Measurements from ENCODE around the gene TBC1D17.

The TBC1D17 gene

GRCh38 chr19:49908480-49909420 is 31.2 kb downstream of the TBC1D17 start:
- peaks cover 65% of the 10 kb centered on the region for H3K36me3 ChIP-seq (replicated peaks; ENCODE audit: low read depth, low read length)
- no peak overlapping the region for H2AFZ ChIP-seq (ENCODE audit: low read depth, low read length)
- peak overlapping the region; percentile 95 for H3K27ac ChIP-seq (ENCODE audit: low read length)
- no peak overlapping the region for H3K4me3 ChIP-seq (ENCODE audit: low read length)
- TF ChIP-seq CTCF (IDR thresholded peaks at IDR 0.05; ENCODE audit: low read depth, low read length) (no peak), EZH2phosphoT487 (IDR thresholded peaks at IDR 0.05; ENCODE audit: low read depth) (no peak)
- peaks cover 54% of the 10 kb centered on the region for H3K79me2 ChIP-seq (ENCODE audit: low read length)
- H3K27me3 ChIP-seq (ENCODE audit: low read depth, low read length), result no peaks in the 10 kb centered on the region
- H3K9ac ChIP-seq (ENCODE audit: low read length), result no peak overlapping the region
- no peaks in the 10 kb centered on the region for H4K20me1 ChIP-seq (ENCODE audit: insufficient read depth, low read length)
- no peaks in the 10 kb centered on the region for H3K9me3 ChIP-seq (ENCODE audit: insufficient read depth, low read length)
- H3K4me2 ChIP-seq (ENCODE audit: low read length), result no peak overlapping the region
- peaks cover 96% of the 10 kb centered on the region for H3K4me1 ChIP-seq (ENCODE audit: low read length)

GRCh38 chr19:49910179-49910578 is 32.7 kb downstream of the TBC1D17 start:
- no peak for TF ChIP-seq CTCF (IDR thresholded peaks at IDR 0.05; ENCODE audit: low read depth, low read length)
- TF ChIP-seq EZH2phosphoT487 (IDR thresholded peaks at IDR 0.05; ENCODE audit: low read depth), result no peak
- peaks cover 91% of the 10 kb centered on the region for H3K4me1 ChIP-seq (ENCODE audit: low read length)
- H3K9ac ChIP-seq (ENCODE audit: low read length), result peak overlapping the region; percentile 27; the same call in 1 of the 2 replicates
- H2AFZ ChIP-seq (ENCODE audit: low read depth, low read length), result no peak overlapping the region
- H3K36me3 ChIP-seq (replicated peaks; ENCODE audit: low read depth, low read length), result peaks cover 75% of the 10 kb centered on the region
- peaks cover 64% of the 10 kb centered on the region for H3K79me2 ChIP-seq (ENCODE audit: low read length)
- H3K4me2 ChIP-seq (ENCODE audit: low read length), result peak overlapping the region; percentile 75
- no peaks in the 10 kb centered on the region for H3K27me3 ChIP-seq (ENCODE audit: low read depth, low read length)
- H4K20me1 ChIP-seq (ENCODE audit: insufficient read depth, low read length), result no peaks in the 10 kb centered on the region
- H3K9me3 ChIP-seq (ENCODE audit: insufficient read depth, low read length), result no peaks in the 10 kb centered on the region
- no peak overlapping the region for H3K4me3 ChIP-seq (ENCODE audit: low read length)
- H3K27ac ChIP-seq (ENCODE audit: low read length), result peak overlapping the region; percentile 95

- peaks cover 72% of the 10 kb centered on the region for H3K79me2 ChIP-seq (ENCODE audit: low read length)
- peak overlapping the region; percentile 89 for H3K9ac ChIP-seq (ENCODE audit: low read length)
- H3K9me3 ChIP-seq (ENCODE audit: insufficient read depth, low read length), result no peaks in the 10 kb centered on the region
- no peaks in the 10 kb centered on the region for H3K27me3 ChIP-seq (ENCODE audit: low read depth, low read length)
- peak overlapping the region; percentile 44 for H3K4me3 ChIP-seq (ENCODE audit: low read length)
- H3K36me3 ChIP-seq (replicated peaks; ENCODE audit: low read depth, low read length), result peaks cover 75% of the 10 kb centered on the region
- no peak for TF ChIP-seq CTCF (IDR thresholded peaks at IDR 0.05; ENCODE audit: low read depth, low read length)
- no peak for TF ChIP-seq EZH2phosphoT487 (IDR thresholded peaks at IDR 0.05; ENCODE audit: low read depth)
- H3K27ac ChIP-seq (ENCODE audit: low read length), result peak overlapping the region; percentile 95
- peaks cover 80% of the 10 kb centered on the region for H3K4me1 ChIP-seq (ENCODE audit: low read length)
- no peaks in the 10 kb centered on the region for H4K20me1 ChIP-seq (ENCODE audit: insufficient read depth, low read length)
- no peak overlapping the region for H2AFZ ChIP-seq (ENCODE audit: low read depth, low read length)
- H3K4me2 ChIP-seq (ENCODE audit: low read length), result peak overlapping the region; percentile 75
Observed at GRCh38 chr19:49911381-49912145, 34.1 kb downstream of the TBC1D17 start.
